Skeletal muscle tissue (tissue), 4 donors: Measurements from ENCODE around the gene ABCA9. TPM values are rescaled to one million over a fixed set of nuclear protein-coding genes. Genes with fewer than 3 reads are reported as not detected.

ENCODE experiments used
- H3K27ac ChIP-seq: one replicate; pipeline ENCODE4 v1.7.0; 2013; ENCODE audit warnings: mild to moderate bottlenecking, low read depth, low read length, inconsistent platforms
- H3K27me3 ChIP-seq, 3 donors: one replicate each; pipeline ENCODE4 v1.7.0; 2013; ENCODE audit warnings: low read length in 3 of 3; ENCODE audit not compliant: control insufficient read depth in 3 of 3, insufficient read depth in 3 of 3
- H3K36me3 ChIP-seq, 3 donors: one replicate each; pipeline ENCODE4 v1.7.0; 2013; ENCODE audit warnings: low read length in 3 of 3; ENCODE audit not compliant: control insufficient read depth in 3 of 3, insufficient read depth in 3 of 3
- H3K4me1 ChIP-seq, 3 donors: one replicate each; pipeline ENCODE4 v1.7.0; 2013; ENCODE audit warnings: low read length in 3 of 3, mild to moderate bottlenecking in 3 of 3; ENCODE audit not compliant: control insufficient read depth in 3 of 3, insufficient read depth in 3 of 3
- H3K4me3 ChIP-seq, 3 donors: one replicate each; pipeline ENCODE4 v1.7.0; 2013; ENCODE audit warnings: low read length in 3 of 3
- H3K9ac ChIP-seq, 3 donors: one replicate each; pipeline ENCODE4 v1.7.0; 2013; ENCODE audit warnings: low read length in 3 of 3, mild to moderate bottlenecking in 3 of 3, moderate library complexity in 2 of 3, low read depth in 1 of 3
- H3K9me3 ChIP-seq, 3 donors: one replicate each; pipeline ENCODE4 v1.7.0; 2013; ENCODE audit warnings: low read length in 3 of 3; ENCODE audit not compliant: control insufficient read depth in 3 of 3
- total RNA-seq: library from RNA; depleted of rRNA; stranded (reverse); fragments of >200 nt; gene quantifications from one replicate; pipeline ENCODE4 v1.2.3, GENCODE V29; 2014
- donor health status: Osteomylitis.

Gene ABCA9
- total RNA-seq, 1 donor from 2014 or later = 30.3 TPM

DNA sequence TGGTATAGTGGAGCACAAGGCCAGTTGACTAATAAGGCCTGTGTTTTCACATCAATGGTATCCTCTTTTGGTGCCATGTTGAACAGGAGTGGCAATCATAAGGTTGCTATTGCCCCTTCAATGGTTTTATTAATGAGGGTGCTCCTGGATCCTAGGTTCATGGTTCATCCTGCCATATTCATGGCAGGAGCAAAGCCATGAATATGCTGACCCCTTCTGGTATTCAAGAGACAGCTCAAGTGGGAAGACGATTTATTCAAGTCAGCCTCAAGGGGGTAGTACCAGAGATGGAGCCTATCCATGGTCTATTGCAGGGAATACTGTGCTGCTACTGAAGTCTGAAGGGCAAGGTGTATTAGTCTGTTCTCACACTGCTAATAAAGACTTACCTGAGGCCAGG lies 2.6 kb downstream of the ABCA9 start:
- Histone ChIP-seq H3K9ac (no peak overlapping the region), H3K4me1 (no peaks in the 10 kb centered on the region), H3K4me3 (no peak overlapping the region), H3K27me3 (no peaks in the 10 kb centered on the region), H3K9me3 (peaks cover 0 to 4% (median 0%) of the 10 kb centered on the region in 3 donors), H3K27ac (no peak overlapping the region), H3K36me3 (peaks cover 0 to 2% (median 0%) of the 10 kb centered on the region in 3 donors)

DNA sequence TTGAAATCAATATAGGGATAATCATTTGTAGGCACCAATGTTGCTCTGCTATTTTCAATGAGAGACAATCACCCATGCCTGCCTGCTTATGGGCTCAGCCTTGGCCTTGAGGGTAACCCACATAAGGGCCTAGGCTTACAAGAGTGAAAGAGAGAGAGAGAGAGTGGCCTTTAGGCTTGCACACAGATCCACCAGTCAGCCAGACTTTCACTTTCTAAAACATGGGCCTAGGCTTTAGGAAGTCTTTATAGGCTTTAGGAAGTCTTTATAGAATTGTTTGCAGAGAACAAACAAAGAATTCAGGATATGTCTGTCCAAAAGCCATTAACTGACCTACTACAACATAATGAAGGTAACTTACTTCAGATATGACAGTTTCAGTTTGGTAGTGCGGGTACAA lies 3.4 kb downstream of the ABCA9 start:
- H3K4me1 ChIP-seq = no peaks in the 10 kb centered on the region
- H3K27ac ChIP-seq = no peak overlapping the region
- H3K27me3 ChIP-seq = no peaks in the 10 kb centered on the region
- H3K9me3 ChIP-seq = peaks cover 0 to 4% (median 0%) of the 10 kb centered on the region in 3 donors
- no peak overlapping the region for H3K4me3 ChIP-seq
- H3K36me3 ChIP-seq = peaks cover 0 to 2% (median 0%) of the 10 kb centered on the region in 3 donors
- H3K9ac ChIP-seq = no peak overlapping the region

DNA sequence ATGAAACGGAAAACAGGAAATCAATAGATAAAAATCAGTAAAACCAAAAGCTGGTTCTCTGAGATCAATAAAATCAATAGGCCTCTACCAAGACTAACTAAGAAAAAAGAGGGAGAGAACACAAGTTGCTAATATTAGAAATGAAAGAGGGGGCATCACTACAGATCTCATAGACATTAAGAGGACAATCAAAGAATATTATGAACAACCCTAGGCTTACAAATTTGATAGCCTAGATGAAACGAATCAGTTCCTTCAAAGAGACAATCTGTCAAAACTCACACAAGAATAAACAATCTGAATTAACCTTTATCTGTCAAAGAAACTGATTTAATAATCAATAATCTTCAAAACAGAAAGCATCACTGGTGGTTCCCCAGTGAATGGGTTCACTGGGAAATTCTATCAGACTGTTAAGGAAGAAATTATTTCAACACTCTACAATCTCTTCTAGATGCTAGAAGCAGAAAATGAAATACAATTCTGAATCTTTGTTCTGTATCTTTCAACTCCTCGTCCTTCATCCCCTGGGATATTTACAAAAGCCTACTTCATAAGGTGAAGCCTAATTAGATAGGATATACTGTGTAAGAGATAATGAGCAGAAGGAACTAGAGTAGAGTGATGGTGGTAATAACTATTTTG lies 4.4 kb downstream of the ABCA9 start:
- no peak overlapping the region for H3K27ac ChIP-seq
- peaks cover 0 to 2% (median 0%) of the 10 kb centered on the region in 3 donors for H3K36me3 ChIP-seq
- no peaks in the 10 kb centered on the region for H3K4me1 ChIP-seq
- H3K4me3 ChIP-seq = no peak overlapping the region
- no peak overlapping the region for H3K9ac ChIP-seq
- peaks cover 0 to 4% (median 0%) of the 10 kb centered on the region in 3 donors for H3K9me3 ChIP-seq
- no peaks in the 10 kb centered on the region for H3K27me3 ChIP-seq

DNA sequence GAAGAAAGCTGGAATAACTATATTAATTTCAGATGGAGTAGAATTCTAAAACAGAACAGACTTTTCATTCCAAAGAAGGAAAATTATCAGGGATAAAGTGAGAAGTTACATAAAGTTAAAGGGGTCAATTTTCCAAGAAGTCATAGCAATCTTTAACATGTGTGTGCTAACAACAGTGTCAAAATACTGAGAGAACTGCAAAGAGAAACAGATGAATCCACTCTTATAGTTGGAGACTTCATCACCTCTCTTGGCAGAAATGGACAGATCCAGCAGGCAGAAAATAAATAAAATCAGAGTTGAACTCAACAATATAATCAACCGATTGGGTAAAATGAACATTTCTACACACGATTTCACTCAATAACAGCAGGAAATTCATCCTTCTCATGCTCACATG lies 5.4 kb downstream of the ABCA9 start:
- Histone ChIP-seq H3K4me1 (no peaks in the 10 kb centered on the region), H3K27me3 (no peaks in the 10 kb centered on the region), H3K9me3 (peaks cover 0 to 4% (median 0%) of the 10 kb centered on the region in 3 donors), H3K9ac (no peak overlapping the region), H3K27ac (no peak overlapping the region), H3K4me3 (no peak overlapping the region), H3K36me3 (peaks cover 0 to 2% (median 0%) of the 10 kb centered on the region in 3 donors)

DNA sequence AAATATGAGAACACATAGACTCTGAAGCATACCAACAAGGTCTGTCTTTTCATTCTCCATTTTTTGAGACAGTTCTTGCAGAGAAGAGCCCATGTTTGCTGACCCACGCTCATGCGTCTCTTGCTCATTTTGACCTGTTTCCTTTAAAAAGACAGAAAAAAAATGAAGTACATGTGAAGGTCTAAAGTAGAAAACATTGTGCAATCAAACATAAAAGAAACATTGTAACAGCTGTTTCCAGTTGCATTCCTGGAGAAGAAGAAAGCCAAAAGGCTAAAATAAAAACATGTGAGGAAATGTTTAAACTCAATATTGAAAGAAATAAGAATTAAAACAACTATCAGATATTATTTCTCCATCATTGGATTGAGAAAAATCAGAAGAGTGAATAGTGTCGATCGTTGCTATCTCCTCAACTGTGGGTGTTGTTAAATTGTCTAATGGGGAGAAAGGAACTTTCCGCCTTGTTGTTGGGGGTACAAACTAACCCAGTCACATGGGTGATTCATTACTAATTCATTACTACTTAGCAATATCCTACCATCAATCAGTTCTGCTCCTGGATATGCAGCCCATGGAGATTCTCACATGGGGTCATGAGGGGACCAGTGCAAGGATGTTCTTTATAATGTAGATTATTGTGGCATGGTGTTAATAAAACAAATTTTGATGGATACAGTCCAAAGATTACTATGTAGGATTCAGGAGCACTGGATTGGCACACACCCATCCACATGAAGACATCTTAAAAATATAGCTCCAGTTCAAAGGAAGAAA lies 9.5 kb downstream of the ABCA9 start:
- Histone ChIP-seq H3K9ac (no peak overlapping the region), H3K9me3 (no peaks in the 10 kb centered on the region), H3K4me3 (no peak overlapping the region), H3K36me3 (peaks cover 0 to 2% (median 0%) of the 10 kb centered on the region in 3 donors), H3K27me3 (no peaks in the 10 kb centered on the region), H3K27ac (no peak overlapping the region), H3K4me1 (no peaks in the 10 kb centered on the region)

DNA sequence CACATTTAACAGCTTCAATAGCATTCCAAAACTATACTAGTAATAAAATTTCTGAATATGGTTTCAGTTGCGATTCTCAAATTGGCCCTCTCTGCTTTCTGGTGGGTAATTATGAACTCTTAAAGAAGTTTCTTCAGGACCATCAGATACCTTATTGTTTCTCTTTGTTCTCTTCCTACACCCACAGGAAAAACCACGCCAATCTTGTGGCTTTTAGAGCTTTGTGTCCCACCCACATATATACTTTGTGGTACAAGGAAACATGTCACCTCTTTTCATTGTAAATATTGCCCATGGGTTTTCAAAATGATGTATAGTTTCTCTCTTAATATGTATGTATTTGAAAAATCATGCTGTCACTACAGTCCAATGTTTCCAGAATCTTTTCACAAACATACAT lies 12.1 kb downstream of the ABCA9 start:
- no peak overlapping the region for H3K27ac ChIP-seq
- peaks cover 0 to 8% (median 3%) of the 10 kb centered on the region in 3 donors for H3K36me3 ChIP-seq
- H3K4me3 ChIP-seq = no peak overlapping the region
- no peaks in the 10 kb centered on the region for H3K4me1 ChIP-seq
- no peak overlapping the region for H3K9ac ChIP-seq
- H3K27me3 ChIP-seq = no peaks in the 10 kb centered on the region
- no peaks in the 10 kb centered on the region for H3K9me3 ChIP-seq

DNA sequence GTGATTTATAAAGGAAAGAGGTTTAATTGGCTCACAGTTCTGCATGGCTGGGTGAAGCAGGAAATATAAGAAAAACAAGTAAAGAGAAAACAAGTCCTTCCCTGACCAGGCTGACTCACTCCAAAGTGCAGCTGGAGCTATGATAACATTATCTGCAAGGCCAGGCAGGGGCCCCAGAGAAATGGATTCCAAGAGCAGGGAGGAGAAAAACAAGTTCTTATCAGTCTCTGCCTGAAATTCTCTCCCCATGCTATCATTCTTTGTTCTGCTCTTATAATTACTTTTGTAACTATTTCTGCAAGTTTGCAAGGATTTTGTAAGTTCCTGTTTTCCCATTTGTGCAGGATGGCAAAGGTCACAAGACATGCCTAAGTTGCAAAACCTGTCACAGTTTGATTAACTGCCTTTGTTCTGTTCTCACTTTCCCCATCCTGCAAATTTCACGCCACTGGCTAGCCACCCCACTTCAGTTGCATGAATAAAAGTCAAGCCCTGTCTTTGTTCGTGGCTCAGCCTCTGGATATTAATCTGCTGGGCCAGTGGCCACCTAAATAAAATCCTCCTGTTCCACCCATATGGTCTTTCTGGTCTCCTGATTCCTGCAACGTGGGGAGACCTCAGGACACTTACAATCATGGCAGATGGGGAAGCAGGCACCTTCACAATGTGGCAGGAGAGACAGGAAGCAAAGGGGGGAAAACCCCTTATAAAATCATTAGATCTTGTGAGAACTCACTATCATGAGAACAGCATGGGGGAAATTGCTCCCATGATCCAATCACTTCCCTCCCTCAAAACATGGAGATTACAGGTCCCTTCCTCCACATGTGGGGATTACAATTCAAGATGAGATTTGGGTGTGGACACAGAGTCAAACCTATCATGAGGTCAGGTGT lies 13.1 kb downstream of the ABCA9 start:
- Histone ChIP-seq H3K4me3 (no peak overlapping the region), H3K9me3 (no peaks in the 10 kb centered on the region), H3K27me3 (no peaks in the 10 kb centered on the region), H3K27ac (no peak overlapping the region), H3K36me3 (peaks cover 6 to 16% (median 8%) of the 10 kb centered on the region in 3 donors), H3K9ac (no peak overlapping the region), H3K4me1 (no peaks in the 10 kb centered on the region)

DNA sequence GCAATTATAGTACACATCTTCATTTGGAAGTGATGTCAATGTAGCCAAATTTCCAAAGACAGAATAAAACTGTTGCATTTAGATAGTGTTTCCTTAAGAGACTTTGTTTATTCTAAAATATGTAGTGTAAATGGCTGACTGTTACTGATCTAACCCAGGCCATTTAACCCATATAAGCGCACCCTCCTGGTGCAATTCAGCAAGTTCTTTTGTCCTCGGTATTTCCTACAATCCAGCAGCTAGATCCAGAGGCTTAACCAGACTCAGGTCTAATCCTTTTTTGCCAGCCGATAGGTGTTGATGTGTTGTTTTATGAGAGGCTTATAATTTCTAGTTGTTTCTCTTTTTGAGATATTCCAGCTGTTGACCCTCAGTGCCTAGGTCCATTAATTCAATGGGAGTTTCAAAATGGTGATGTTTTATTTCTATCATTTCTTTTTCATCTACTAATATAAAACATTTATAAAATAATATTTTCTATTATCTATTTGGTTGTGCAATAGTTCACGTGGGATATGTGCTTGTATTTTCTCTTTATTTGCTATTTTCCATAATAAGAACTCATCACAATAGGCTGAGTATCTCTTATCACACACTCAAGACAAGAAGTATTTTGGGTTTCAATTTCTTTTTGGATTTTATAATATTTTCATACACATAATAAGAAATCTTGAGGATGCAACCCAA lies 14.5 kb downstream of the ABCA9 start:
- Histone ChIP-seq H3K4me3 (no peak overlapping the region), H3K27ac (no peak overlapping the region), H3K4me1 (no peaks in the 10 kb centered on the region), H3K36me3 (peaks cover 6 to 16% (median 8%) of the 10 kb centered on the region in 3 donors), H3K9ac (no peak overlapping the region), H3K27me3 (no peaks in the 10 kb centered on the region), H3K9me3 (no peaks in the 10 kb centered on the region)

DNA sequence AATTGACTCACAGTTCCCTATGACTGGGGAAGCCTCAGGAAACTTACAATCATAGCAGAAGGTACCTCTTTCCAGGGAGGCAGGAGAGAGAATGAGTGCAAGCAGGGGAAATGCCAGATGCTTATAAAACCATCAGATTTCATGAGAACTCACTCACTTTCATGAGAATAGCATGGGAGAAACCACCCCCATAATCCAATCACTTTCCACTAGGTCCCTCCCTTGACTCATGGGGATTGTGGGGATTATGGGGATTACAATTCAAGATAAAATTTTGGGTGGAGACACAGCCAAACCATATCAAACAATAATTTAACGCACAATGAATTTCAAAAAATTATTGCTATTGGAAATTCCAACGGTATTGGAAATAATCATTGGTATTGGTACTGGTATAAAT lies 15.1 kb downstream of the ABCA9 start:
- H3K4me3 ChIP-seq = no peak overlapping the region
- H3K4me1 ChIP-seq = no peaks in the 10 kb centered on the region
- H3K27me3 ChIP-seq = no peaks in the 10 kb centered on the region
- H3K36me3 ChIP-seq = peaks cover 6 to 16% (median 8%) of the 10 kb centered on the region in 3 donors
- H3K27ac ChIP-seq = no peak overlapping the region
- no peaks in the 10 kb centered on the region for H3K9me3 ChIP-seq
- no peak overlapping the region for H3K9ac ChIP-seq
